B cell (primary cell): Measurements from ENCODE around the gene LRRC14B. TPM values are rescaled to one million over a fixed set of nuclear protein-coding genes. Genes with fewer than 3 reads are reported as not detected.

Experiments
- ATAC-seq: fragments of 200-7000 bp; cut with Tn5 transposase; one replicate; pipeline ENCODE4 v1.10.0; 2021; ENCODE audit warnings: low read depth, mild to moderate bottlenecking, moderate number of reproducible peaks, moderate library complexity
- CTCF ChIA-PET: fragments of 350-600 bp; sonication (Branson Sonifier 250); formaldehyde crosslinking; loops from one replicate; lab custom pipeline; 2021; ENCODE audit warnings: antibody characterized with exemption, inconsistent platforms; lab: Charles Lee
- POLR2A ChIA-PET: fragments of 350-600 bp; sonication (Branson Sonifier 250); formaldehyde crosslinking; loops from one replicate; lab custom pipeline; 2021; ENCODE audit warnings: antibody characterized with exemption; lab: Charles Lee
- DNase-seq: peaks from one replicate; pipeline ENCODE4 v3.0.0; 2013
- H2AFZ ChIP-seq: 2 replicates; pipeline ENCODE4 v1.6.1; 2012; ENCODE audit warnings: mild to moderate bottlenecking, low read depth, low read length; ENCODE audit not compliant: insufficient read depth, poor library complexity, severe bottlenecking
- H3K27ac ChIP-seq, 2 donors: 1 replicate in 1 of 2; 2 replicates in 1 of 2; pipeline ENCODE4 v1.5.1; 2012 to 2013; ENCODE audit warnings: low read length in 2 of 2, mild to moderate bottlenecking in 2 of 2, moderate library complexity in 1 of 2
- H3K27me3 ChIP-seq, 4 experiments: fragments of 200-600 bp in 1 of 4; sonication (generic) in 1 of 4; replicated peaks in 1 of 4; 1 replicate in 2 of 4; 2 replicates in 2 of 4; pipeline versions ENCODE4 v1.6.1 to v1.7.0; 2013 to 2016; ENCODE audit warnings: low read length in 3 of 4, mild to moderate bottlenecking in 2 of 4, mixed read lengths in 1 of 4, moderate library complexity in 1 of 4; ENCODE audit not compliant: insufficient read depth in 4 of 4, control insufficient read depth in 3 of 4; ENCODE audit errors: control extremely low read depth in 1 of 4
- H3K36me3 ChIP-seq, 2 experiments: replicated peaks in 1 of 2; 1 replicate in 1 of 2; 2 replicates in 1 of 2; pipeline versions ENCODE4 v1.6.1 to v1.7.1; 2013; ENCODE audit warnings: low read length in 1 of 2; ENCODE audit not compliant: insufficient read depth in 2 of 2, control insufficient read depth in 1 of 2; ENCODE audit errors: control extremely low read depth in 1 of 2, extremely low read depth in 1 of 2
- H3K4me1 ChIP-seq, 2 donors: fragments of 200-600 bp in 1 of 2; sonication (generic) in 1 of 2; 1 replicate in 1 of 2; 2 replicates in 1 of 2; pipeline versions ENCODE4 v1.5.1 to v1.6.1; 2013 to 2017; ENCODE audit warnings: low read length in 2 of 2; ENCODE audit not compliant: control insufficient read depth in 2 of 2, insufficient read depth in 2 of 2
- H3K4me2 ChIP-seq: replicated peaks from 2 replicates; pipeline ENCODE3; 2012; ENCODE audit warnings: mild to moderate bottlenecking, low read depth, low read length; ENCODE audit not compliant: poor library complexity, severe bottlenecking
- H3K4me3 ChIP-seq, 5 experiments: fragments of 200-600 bp in 1 of 5; sonication (generic) in 1 of 5; 1 replicate in 3 of 5; 2 replicates in 2 of 5; pipeline versions ENCODE4 v1.5.1 to v1.7.0; 2011 to 2016; ENCODE audit warnings: low read length in 4 of 5, mild to moderate bottlenecking in 4 of 5, low read depth in 2 of 5, control low read depth in 1 of 5, moderate library complexity in 1 of 5; ENCODE audit not compliant: insufficient read depth in 1 of 5; ENCODE audit errors: control extremely low read depth in 1 of 5, extremely low read depth in 1 of 5
- H3K79me2 ChIP-seq: fragments of 200-600 bp; sonication (generic); one replicate; pipeline ENCODE4 v1.6.0; 2016; ENCODE audit warnings: low read length; ENCODE audit not compliant: control insufficient read depth, insufficient read depth
- H3K9ac ChIP-seq: fragments of 200-600 bp; sonication (generic); 2 replicates; pipeline ENCODE4 v1.6.1; 2017; ENCODE audit warnings: mild to moderate bottlenecking, low read length, moderate library complexity
- H3K9me3 ChIP-seq, 3 donors: one replicate each; pipeline versions ENCODE4 v1.6.1 to v1.7.1; 2013; ENCODE audit warnings: low read length in 2 of 3; ENCODE audit not compliant: control insufficient read depth in 2 of 3, insufficient read depth in 1 of 3; ENCODE audit errors: control extremely low read depth in 1 of 3
- H4K20me1 ChIP-seq: 2 replicates; pipeline ENCODE4 v1.6.0; 2012; ENCODE audit warnings: mild to moderate bottlenecking, low read length; ENCODE audit not compliant: insufficient read depth, control insufficient read depth, poor library complexity, severe bottlenecking
- H3K27ac Mint-ChIP-seq: one replicate; pipeline ENCODE4 v1.8.0; 2021; ENCODE audit warnings: mixed read lengths
- H3K27me3 Mint-ChIP-seq: one replicate; pipeline ENCODE4 v1.8.0; 2021; ENCODE audit warnings: mixed read lengths
- H3K4me1 Mint-ChIP-seq: one replicate; pipeline ENCODE4 v1.8.0; 2021; ENCODE audit warnings: mixed read lengths
- H3K4me3 Mint-ChIP-seq: one replicate; pipeline ENCODE4 v1.8.0; 2021; ENCODE audit warnings: mixed read lengths
- H3K9me3 Mint-ChIP-seq: one replicate; pipeline ENCODE4 v1.8.0; 2022; ENCODE audit warnings: mixed read lengths; ENCODE audit not compliant: insufficient read depth
- CTCF ChIP-seq: fragments of 200-600 bp; IDR thresholded peaks from one replicate; pipeline ENCODE4 v1.8.0; 2022; ENCODE audit warnings: antibody characterized with exemption, mild to moderate bottlenecking
- EZH2 ChIP-seq: IDR thresholded peaks from 2 replicates; pipeline ENCODE4 v1.6.1; 2012; ENCODE audit warnings: borderline replicate concordance, low read depth, mild to moderate bottlenecking, moderate library complexity, low read length; ENCODE audit not compliant: insufficient read depth, poor library complexity, severe bottlenecking
- WGBS: methylation state at CpG from one replicate; pipeline ENCODE4 v1.1.5; 2013; ENCODE audit warnings: missing lambda C conversion rate; ENCODE audit not compliant: insufficient coverage; 5-methylcytosine and 5-hydroxymethylcytosine counted together
- intact Hi-C: fragments of 100-400 bp; cut with micrococcal nuclease; formaldehyde crosslinking; loops from one replicate; pipeline ENCODE4 v1.10.0; 2022
- polyA plus RNA-seq: library from polyadenylated mRNA; depleted of rRNA; stranded (reverse); fragments of >200 nt; gene quantifications from 2 replicates; pipeline ENCODE4 v1.2.3, GENCODE V29; 2012
- total RNA-seq, 2 donors: library from RNA; stranded (reverse); fragments of 120-200 nt in 1 of 2; gene quantifications; 1 replicate in 1 of 2; 2 replicates in 1 of 2; pipeline versions ENCODE4 v1.2.3 to v1.2.4, GENCODE V29; 2013 to 2022

LRRC14B gene
- total and polyA plus RNA-seq, 2 donors (not counting 1 experiment from before 2014, with no cell fraction given): 0.06 TPM; not detected in 1

- Histone ChIP-seq H3K4me3 (no peak overlapping the region), H3K27me3 (no peaks in the 10 kb centered on the region), H2AFZ (no peak overlapping the region), H3K79me2 (no peaks in the 10 kb centered on the region), H3K27ac (no peak overlapping the region), H3K36me3 (no peaks in the 10 kb centered on the region), H3K9ac (no peak overlapping the region), H4K20me1 (no peaks in the 10 kb centered on the region), H3K4me1 (no peaks in the 10 kb centered on the region), H3K4me2 (no peak overlapping the region), H3K9me3 (no peaks in the 10 kb centered on the region)
- H3K4me1 Mint-ChIP-seq: no peaks in the 10 kb centered on the region
- ChIA-PET CTCF (no interaction called here), POLR2A (no interaction called here)
- no peak overlapping the region for H3K4me3 Mint-ChIP-seq
- DNase-seq (no peak), ATAC-seq (no peak)
- H3K27me3 Mint-ChIP-seq: peaks cover 9% of the 10 kb centered on the region
- H3K27ac Mint-ChIP-seq: no peak overlapping the region
- TF ChIP-seq CTCF (no peak), EZH2 (no peak)
- intact Hi-C loops: no loop called here
- no peaks in the 10 kb centered on the region for H3K9me3 Mint-ChIP-seq
- 85% methylated on average over 13 of the region's 17 CpGs for WGBS
Observed at GRCh38 chr5:172841-173251, 18.4 kb upstream of the LRRC14B start.

- POLR2A ChIA-PET: no interaction called here
- 93% methylated on average over 18 of the region's 22 CpGs for WGBS
- peaks cover 9% of the 10 kb centered on the region for H3K27me3 Mint-ChIP-seq
Observed at GRCh38 chr5:173392-174290, 17.7 kb upstream of the LRRC14B start.

More at GRCh38 chr5:173392-174290, 17.7 kb upstream of the LRRC14B start:
- H3K27ac Mint-ChIP-seq: no peak overlapping the region
- ATAC-seq (no peak), DNase-seq (no peak)
- Histone ChIP-seq H2AFZ (no peak overlapping the region), H3K79me2 (no peaks in the 10 kb centered on the region), H3K27me3 (no peaks in the 10 kb centered on the region), H3K9me3 (no peaks in the 10 kb centered on the region), H4K20me1 (no peaks in the 10 kb centered on the region), H3K27ac (no peak overlapping the region), H3K36me3 (no peaks in the 10 kb centered on the region), H3K9ac (no peak overlapping the region), H3K4me1 (no peaks in the 10 kb centered on the region), H3K4me3 (no peak overlapping the region), H3K4me2 (no peak overlapping the region)
- CTCF ChIA-PET: no interaction called here
- intact Hi-C loops: no loop called here
- H3K9me3 Mint-ChIP-seq: no peaks in the 10 kb centered on the region
- no peaks in the 10 kb centered on the region for H3K4me1 Mint-ChIP-seq
- TF ChIP-seq EZH2 (no peak), CTCF (no peak)
- H3K4me3 Mint-ChIP-seq: no peak overlapping the region
